Iris pigment epithelial cell (primary cell): ENCODE measurements around the gene CCDC28B.
"Not testable (repeated sequence)": the region's sequence is repeated elsewhere in the genome, so short reads cannot be mapped to it uniquely, and the experiment has no call there.

ENCODE experiments used
- DNase-seq: peaks from one replicate; pipeline ENCODE4 v3.0.0-alpha.2; 2011; ENCODE audit warnings: low read depth

The CCDC28B gene

GRCh38 chr1:32200226-32201010 lies at the start of gene CCDC28B:
Gene CCDC28B (plus strand): TSS chr1:32200595. CDS start chr1:32201936, 1,341 bp downstream.
- DNase-seq, result peak; percentile 83

DNA sequence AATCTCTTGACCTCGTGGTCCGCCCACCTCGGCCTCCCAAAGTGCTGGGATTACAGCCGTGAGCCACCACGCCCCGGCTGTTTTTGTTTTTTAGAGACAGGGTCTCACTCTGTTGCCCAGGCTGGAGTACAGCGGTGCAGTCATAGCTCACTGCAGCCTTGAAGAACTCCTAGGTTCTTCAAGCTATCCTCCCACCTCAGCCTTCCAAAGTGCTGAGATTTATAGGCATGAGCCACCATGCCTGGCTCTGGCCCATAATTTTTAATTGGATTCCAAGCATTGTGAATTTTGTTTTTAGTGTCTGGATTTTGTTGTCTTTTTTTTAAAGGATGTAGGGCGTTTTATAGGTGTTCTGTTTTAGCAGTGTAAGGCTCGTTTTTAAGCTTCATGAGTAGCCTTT lies 49.5 kb upstream of the CCDC28B start:
- no peak for DNase-seq

DNA sequence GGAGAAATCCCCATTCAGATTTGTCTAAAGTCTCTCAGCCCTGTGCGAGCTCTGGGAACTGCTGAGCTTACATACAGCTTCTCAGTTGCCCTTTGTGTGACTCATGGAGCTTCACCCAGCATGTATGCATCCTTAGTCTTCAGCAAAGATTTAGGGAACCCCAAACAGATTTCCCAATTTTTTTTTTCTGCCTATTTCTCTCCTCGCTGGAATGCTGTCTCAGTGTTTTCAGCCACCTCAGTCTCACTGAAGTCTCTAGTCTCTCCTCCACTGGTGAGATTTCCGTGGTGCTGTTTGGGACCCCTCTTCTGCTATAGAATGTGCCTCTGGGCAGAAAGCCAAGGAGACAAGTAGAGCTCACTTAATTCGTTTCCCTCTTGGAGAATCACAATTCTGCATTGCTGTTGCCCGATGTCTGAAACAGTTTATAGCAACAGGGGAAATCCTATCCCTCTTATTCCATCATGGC lies 49.0 kb upstream of the CCDC28B start:
- peak; percentile 85 for DNase-seq

- no peak for DNase-seq
These were observed 41.2 kb upstream of the CCDC28B start for GRCh38 chr1:32159189-32159588.

- DNase-seq, result no peak
These were observed 37.0 kb upstream of the CCDC28B start for GRCh38 chr1:32163405-32163804.

DNA sequence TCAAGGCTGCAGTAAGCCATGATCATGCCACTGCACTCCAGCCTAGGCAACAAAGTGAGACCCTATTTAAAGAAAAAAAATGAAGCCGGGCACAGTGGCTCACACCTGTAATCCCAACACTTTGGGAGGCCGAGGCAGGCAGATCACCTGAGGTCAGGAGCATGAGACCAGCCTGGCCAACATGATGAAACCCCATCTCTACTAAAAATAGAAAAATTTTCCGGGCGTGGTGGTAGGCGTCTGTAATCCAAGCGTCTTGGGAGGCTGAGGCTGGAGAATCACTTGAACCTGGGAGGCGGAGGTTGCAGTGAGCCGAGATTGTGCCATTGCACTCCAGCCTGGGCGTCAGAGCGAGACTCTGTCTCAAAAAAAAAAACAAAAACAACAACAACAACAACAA lies 34.8 kb upstream of the CCDC28B start:
- DNase-seq, result not testable (repeated sequence)

GRCh38 chr1:32170991-32171390 lies 29.4 kb upstream of the CCDC28B start:
- no peak for DNase-seq

GRCh38 chr1:32172621-32173245 lies 27.7 kb upstream of the CCDC28B start:
- peak; percentile 45 for DNase-seq

- no peak for DNase-seq
These were observed 21.8 kb upstream of the CCDC28B start for GRCh38 chr1:32178380-32179192.

- DNase-seq, result no peak
These were observed 21.3 kb upstream of the CCDC28B start for GRCh38 chr1:32179193-32179442.

DNA sequence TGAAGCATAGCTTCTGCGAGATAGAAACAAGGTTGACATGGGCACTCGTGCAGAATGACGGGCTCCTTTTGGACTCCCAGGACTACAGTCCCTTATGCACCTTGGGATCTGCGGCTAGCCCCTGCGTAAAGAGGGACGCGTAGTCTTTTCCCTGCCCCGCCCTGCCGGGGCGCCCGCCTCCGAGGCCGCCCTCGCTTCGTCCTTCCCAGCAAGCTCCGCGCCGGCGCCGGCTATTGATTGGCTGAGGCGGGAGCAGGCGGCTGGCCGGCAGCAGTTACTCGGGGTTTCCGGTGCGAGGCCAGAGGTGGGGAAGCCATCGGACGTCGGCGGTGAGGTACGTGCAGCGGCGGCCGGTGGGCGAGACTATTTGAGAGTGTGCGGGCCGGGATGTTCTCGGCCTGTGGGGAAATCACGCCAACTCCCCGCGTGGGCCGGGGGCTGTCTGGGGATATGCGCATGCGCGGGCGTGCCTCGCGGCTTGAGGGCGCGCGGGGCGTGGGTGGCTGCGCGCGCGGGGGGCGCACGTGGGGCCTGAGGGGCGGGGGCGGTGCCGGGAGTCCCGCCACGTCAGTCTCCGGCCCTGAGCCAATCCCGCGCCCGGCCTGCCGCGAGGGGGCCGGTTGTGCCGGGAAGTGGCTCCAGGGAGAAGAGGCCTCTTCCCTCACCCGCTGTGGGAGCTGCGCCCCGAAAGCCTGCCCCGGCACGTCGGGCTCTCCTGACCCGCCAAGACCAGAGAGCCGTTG lies 20.8 kb upstream of the CCDC28B start, which contains the start of gene TXLNA:
Gene TXLNA, plus strand, starts transcription at position 233 of the 743 bp plus-strand sequence. CDS start 671 bp downstream, outside the sequence.
- peak; percentile 95 for DNase-seq

- peak; percentile 77 for DNase-seq
These were observed 20.0 kb upstream of the CCDC28B start for GRCh38 chr1:32180186-32181060.

DNA sequence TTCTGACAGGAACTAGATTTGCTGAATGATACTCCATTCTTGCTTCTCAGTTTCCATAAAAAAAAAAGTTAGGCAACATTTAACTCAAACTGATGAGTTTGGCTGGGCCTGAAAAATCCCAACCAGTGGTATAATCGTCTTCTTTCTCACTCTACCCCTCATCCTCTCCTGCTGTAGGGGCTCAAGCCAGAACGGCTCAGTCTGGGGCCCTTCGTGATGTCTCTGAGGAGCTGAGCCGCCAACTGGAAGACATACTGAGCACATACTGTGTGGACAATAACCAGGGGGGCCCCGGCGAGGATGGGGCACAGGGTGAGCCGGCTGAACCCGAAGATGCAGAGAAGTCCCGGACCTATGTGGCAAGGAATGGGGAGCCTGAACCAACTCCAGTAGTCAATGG lies 19.3 kb upstream of the CCDC28B start:
- DNase-seq, result no peak

DNA sequence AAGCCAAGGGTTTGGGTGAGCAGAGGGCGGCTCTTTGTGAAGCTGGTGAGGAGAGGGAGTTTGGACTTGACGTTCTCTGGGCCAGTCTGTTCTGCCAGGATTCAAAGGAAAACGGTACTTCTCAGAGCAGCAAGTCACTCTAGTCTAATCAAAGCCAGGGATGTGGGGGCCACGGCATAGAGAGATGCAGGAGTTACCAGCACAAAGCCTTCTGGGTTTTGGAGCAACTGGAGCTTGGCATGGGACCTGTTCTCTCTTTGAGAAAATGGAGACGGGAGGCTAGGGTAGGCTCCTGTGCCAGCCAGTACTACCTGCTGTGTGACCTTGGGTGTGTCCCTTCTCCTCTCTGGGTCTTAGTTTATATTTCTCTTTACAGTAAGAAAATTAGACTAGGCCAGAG lies 18.8 kb upstream of the CCDC28B start:
- no peak for DNase-seq

DNA sequence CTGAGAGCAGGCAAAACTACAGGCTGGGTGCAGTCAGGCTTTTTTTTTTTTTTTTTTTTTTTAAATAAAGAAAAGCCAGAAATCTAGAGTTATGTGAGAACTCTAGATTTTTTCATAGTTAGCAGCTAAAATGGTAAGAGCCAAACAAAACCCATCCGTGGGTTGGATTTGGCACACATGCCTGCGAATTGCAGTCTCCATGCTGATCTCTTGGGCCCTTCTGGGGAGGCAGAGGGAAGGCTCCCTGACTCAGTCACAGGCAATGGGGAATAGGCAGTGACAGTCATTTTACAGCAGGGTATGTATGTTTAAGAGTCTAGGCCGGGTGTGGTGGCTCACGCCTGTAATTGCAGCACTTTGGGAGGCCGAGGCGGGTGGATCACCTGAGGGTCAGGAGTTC lies 18.3 kb upstream of the CCDC28B start:
- no peak for DNase-seq

DNA sequence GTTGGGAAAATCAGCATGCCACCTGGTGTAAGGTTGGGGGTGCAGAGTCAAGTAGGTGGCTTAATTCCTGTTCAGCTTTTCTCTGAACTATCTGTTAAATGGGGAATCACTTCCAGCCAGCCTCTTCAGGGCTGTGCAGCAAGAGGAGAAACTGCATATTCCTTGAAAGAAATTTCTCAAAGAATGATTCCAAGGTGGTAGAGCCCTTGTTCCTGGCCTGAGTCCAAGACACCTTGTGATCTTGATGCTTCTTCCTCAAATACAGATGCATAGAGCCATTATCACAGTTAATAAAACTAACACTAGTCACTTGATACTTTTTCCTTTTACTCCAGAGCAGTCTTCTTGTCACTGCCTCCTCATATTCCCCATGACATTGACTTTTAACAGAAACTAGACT lies 15.7 kb upstream of the CCDC28B start:
- DNase-seq, result no peak

- no peak for DNase-seq
These were observed 14.3 kb upstream of the CCDC28B start for GRCh38 chr1:32186077-32186476.

DNA sequence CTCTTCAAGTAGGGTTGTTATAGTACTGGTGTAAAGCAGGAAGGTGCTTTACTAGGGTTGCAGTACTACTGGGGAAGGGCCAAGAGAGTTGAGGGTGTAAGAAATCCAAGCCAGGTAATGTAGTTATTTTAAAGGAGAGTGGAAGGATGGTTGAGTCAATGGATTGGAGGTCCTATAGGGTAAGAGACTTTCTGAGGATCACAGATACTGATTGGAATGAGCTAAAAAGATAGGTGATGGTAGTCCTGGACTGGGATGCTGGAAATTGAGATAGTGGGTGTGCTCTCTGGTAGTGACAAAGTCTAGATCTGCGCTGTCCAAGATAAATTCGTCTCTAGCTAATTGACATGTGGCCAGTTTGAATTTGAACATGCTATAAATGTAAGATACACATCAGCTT lies 13.9 kb upstream of the CCDC28B start:
- DNase-seq, result no peak

DNA sequence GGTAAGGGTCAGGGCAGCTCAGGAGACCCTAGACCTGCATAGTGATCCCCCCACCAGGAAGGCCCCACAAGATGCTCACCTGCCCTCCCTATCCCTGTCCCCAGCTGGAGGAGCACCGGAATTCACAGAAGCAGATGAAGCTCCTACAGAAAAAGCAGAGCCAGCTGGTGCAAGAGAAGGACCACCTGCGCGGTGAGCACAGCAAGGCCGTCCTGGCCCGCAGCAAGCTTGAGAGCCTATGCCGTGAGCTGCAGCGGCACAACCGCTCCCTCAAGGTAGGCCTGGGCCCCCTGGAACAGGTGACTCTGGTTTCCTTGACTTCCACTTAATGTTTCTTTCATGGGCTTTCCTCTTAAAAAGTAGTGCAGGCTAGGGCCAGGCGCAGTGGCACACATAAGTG lies 12.5 kb upstream of the CCDC28B start:
- no peak for DNase-seq

- DNase-seq, result no peak
These were observed 8.0 kb upstream of the CCDC28B start for GRCh38 chr1:32192220-32192948.
